HUDEP-2 (cell line): ENCODE measurements around the gene BORCS6.

ENCODE experiments used
- DNase-seq, 76 experiments: peaks; one replicate each; lab custom pipeline; 2025; ENCODE audit not compliant: unreplicated experiment in 76 of 76; lab: John Stamatoyannopoulos, UW

Gene BORCS6

DNA sequence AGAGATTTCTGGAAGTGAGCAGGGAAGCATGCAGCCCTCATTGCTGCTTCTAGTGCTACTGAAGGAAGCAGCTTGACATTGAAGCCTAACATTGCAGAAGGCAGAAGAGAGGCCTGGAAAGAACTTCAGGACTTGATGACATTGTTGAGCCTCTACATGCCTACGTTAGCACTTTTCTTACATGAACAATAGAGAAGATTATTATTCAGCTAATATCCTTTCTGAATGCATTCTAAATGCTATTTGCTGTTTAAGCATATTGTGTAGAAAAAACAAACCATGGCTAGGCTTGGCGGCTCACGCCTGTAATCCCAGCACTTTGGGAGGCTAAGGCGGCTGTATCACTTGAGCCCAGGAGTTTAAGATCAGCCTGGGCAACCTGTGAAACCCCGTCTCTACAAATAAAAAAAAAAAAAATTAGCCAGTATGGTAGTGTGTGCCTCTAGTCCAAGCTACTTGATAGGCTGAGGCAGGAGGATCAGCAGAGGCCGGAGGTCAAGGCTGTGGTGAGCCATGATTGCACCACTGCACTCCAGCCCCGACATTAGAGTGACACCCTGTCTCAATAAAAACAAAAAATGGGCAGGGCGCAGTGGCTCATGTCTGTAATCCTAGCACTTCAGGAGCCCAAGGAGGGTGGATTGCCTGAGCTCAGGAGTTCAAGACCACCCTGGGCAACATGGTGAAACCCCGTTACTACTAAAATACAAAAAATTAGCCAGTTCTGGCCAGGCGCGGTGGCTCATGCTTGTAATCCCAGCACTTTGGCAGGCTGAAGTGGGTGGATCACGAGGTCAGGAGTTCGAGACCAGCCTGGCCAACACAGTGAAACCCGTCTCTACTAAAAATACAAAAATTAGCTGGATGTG lies 22.6 kb upstream of the BORCS6 start:
- DNase-seq, result no peak

DNA sequence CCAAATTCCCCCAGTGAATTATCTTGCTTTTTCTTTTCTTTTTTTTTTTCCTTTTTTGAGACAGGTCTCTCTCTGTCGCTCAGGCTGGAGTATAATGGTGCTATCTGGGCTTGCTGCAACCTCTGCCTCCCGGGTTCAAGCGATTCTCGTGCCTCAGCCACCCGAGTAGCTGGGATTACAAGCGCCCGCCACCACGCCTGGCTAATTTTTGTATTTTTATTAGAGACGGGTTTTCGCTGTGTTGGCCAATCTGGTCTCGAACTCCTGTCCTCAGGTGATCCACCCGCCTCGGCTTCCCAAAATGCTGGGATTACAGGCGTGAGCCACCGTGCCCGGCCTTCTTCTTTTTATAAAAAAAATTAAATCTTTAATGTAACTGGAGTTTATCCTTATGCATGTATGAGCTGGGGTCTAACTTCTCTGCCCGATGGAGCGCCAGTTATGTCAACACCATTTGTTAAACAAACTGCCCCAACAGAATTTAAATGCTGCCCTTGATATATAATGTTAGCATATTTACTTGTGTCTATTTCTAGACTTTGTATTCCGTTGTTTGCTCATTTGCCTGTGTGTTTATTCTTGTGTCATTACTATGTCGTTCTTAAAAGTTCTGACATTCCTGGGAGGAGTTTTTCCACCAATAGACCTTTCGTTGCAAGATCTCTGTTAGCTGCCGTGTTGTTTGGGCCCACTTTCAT lies 20.9 kb upstream of the BORCS6 start:
- DNase-seq, result peak in 10 of 76 experiments; percentile 8 to 60 (median 44)

DNA sequence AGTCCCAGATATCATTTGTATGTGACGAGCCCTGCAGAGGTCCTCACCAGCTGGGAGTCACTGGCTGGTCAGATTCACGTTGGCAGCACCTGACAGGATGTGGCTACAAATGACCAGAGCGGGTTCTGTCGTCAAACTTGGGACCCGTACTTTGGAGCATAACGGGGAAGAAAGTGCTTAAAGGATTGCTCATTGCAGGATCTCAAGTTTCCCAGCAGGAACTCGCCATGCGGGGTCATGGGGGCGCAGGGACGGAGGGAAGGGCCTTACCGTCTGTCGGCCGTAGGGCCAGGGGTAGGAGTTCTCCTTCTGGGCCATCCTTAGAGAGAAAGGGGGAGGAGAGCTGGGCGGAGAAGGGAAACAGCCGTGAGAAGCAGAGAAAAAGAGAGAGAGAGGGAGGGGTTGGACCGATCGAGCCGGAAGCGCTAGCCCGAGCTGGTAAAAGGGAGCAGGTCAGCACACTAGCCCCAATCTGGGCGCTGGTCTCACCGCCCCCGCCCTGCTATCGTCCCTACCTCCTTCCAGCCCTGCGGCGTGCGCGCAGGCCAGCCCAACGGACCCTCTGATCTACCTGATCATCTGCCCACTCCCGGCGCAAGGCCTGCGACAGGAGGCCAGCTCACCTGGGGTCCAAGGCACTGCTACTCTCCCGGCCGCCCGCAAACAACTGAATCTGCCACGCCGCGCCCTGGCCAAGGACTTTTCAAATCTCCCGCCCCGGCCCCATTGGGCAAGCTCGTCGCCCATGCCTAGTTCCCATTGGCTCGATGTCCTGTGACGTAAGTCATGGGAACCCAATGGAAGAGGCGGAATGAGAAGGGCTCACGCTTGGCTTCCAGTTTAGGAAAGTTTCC lies 20.2 kb upstream of the BORCS6 start, which contains the start of gene AURKB:
Gene AURKB (minus strand): TSS at position 669 of the 854 bp plus-strand sequence. CDS start 351 bp downstream, at position 318.
- peak in 73 of 76 experiments; percentile 31 to 97 (median 89) for DNase-seq

DNA sequence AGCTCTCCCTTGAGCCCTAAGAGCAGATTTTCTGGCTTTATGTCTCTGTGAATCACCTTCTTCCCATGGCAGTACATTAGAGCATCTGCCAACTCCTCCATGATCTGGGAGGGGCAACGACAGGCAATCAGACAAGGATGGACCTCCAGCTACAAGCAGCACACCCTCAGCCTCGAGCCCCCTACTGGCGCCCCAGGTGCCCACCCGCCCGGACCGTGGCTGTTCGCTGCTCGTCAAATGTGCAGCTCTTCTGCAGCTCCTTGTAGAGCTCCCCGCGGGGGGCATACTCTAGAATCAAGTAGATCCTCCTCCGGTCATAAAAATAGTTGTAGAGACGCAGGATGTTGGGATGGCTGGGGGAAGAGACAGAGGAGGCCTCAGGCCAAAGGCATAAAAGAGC lies 16.6 kb upstream of the BORCS6 start:
- DNase-seq, result no peak

DNA sequence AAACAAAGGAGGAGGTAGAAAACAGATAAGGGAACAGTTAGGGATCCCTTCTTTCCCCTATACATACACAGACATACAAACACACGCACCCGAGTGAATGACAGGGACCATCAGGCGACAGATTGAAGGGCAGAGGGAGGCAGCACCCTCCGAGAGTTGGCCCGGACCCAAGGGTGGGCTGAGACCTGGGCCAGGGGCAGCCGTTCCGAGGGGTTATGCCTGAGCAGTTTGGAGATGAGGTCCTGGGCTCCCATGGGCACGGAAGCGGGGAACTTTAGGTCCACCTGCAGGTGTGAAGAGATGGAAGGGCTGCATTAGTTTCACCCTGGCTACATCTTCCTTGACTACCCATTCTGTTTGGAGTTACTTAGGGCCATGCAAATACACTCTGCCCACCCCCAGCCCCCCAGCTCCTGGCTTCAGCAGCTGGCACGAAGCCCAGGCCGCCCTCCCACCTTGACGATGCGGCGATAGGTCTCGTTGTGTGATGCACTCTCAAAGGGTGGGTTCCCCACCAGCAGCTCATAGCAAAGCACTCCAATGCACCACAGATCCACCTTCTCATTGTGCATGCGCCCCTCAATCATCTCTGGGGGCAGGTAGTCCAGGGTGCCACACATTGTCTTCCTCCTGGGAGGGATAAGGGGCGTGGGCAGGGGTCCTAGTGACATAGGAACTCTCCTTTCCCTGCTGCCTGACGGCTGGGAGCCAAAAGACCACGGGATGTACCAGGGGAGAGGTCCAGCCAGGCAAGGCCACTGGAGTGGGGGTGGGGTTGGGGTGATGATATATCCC lies 15.0 kb upstream of the BORCS6 start:
- DNase-seq, result no peak

DNA sequence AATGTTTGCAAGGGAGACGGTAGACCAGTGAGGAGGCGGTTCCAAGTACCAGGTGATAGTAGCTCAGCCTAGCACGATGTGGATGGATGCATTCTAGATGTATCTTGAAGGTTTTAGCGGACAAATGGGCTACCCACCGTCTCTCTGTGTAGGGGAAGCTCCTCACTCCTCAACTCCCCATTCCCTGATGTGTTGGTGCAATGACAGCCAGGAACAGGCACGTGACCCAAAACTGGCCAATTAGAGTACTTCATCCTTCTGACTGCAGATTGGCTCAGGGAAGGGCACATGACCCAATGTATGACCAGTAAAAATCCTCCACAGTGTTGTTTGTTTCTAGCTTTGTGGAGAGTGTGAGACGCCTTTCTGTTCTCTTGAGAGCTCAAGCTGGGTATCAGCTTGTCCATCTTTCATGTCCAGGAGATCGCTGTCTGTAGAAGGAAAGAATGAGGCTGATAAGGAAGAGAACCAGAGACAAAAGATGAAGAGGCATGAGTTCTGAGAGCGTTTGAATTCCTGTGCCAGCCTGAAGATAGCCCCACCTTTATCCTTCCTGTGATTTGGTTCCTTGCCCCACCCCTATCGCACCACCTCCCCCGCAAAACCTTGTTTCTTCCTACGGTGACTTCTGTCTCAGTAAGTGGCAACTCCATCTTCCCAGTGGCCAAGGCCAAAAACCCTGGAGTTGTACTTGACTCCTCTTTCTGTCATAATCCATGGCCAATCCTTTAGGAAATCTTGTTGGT lies 2.3 kb upstream of the BORCS6 start:
- DNase-seq, result peak in 72 of 76 experiments; percentile 15 to 88 (median 64)

DNA sequence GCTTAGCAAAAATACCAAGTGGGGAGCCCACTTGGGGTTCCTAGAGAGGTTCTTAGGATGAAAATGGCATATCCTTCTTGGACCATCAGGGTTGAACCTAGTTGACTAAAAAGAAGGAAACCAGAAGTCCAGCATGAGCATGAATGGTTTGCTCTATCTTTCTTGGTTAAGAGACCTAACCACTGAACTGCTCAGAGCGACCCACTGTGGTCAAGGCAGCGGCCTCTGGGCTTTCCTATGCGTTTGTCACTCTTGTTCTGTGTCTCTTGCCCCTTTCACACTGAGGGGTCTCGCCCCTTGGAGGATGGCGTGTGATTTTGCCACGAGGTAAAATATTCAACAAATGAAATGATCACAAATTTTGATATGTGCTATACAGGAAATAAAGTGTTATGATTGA lies 526 bp upstream of the BORCS6 start:
- no peak for DNase-seq

DNA sequence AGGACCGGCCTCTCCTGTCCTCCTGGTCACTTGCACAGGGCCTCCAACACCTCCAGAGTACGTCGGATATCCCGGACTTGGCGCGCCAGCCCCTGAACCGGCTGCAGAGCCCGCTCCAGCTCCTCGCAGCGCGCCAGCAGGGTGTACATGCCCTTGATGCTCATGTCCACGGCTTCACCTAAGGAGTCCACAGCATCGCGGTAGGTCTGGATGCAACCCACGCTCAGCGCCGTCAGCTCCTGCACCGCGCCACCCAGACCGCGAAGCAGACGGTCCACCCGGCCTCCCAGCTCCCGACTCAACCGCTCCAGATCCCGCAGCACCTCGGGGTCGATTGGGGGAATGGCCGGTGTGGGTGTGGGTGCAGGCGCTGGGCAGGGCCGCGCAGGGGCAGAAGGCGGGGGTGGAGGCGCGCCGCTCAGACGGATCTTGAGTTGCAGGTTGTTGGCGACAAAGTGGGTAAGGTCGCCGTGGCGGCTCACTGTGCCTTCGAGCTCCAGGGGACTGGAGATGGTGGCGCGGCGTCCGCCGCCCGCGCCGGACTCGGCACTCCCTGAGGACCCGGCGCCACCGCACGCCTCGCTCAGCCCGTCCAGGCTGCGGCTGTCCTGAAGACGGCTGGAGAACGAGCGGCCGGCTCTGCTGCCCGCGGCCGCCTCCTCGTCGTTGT lies 804 bp downstream of the BORCS6 start:
- peak in 5 of 76 experiments; percentile 14 to 32 (median 27) for DNase-seq

DNA sequence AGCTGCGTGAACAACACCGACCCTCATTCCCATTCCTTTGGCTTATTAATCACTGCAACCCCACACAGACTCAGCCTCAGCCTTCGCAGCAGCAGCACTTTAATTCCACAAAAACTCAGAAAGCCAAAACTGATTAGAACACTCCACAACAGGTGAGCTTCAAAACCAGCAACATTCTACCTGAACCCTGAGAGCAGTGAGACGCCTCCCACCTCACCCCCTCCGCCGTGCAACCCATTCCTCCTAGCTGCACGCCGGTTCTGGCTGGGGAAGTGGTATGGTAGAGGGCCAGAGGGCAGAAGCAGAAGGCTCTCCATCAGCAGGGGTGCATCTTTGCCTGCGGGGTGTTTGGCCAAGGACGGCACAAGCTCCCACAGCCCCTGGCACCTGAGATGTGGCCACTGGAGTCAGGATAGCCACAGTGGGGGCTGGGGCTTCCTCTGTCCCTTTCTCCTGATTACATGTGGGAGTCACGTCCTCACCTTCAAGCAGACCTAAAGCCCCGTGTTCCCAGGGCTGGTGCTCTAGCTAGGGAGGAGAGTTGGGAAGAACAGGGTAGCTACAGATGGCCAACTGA lies 1.6 kb downstream of the BORCS6 start:
- peak in 1 of 76 experiments; percentile 9 for DNase-seq

DNA sequence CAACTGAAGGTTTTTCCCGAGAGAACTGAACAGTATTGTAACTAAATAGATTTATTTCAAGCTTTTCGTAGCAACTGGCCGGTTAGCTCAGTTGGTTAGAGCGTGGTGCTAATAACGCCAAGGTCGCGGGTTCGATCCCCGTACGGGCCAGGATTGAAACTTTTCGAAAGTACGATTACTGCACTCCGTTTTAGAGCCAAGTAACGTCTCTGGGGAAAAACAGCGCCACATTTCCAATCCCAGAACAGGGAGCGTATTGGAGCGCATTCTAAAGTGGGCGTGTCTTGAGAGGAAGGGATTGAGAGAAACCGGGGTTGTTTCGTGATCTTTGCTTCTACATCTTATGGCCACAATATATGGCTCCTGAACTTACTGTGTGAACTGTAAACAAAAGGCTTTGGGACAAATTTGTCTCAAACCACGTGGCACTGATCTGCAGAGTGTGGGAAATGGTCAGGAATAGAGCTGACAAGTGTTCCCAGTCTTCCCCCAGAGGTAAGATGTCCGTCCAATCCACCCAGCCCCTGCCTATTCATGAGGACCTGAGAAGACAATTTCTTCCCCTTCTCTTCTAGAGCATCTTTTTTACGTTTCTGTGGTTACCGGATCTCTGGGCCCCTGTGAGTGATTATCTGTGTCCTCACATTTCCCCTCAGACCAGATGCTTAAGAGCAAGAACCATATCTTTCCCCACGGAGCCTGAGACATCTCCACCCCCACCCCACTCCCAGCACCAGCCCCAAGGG lies 2.3 kb downstream of the BORCS6 start:
- peak in 74 of 76 experiments; percentile 55 to 97 (median 91) for DNase-seq

DNA sequence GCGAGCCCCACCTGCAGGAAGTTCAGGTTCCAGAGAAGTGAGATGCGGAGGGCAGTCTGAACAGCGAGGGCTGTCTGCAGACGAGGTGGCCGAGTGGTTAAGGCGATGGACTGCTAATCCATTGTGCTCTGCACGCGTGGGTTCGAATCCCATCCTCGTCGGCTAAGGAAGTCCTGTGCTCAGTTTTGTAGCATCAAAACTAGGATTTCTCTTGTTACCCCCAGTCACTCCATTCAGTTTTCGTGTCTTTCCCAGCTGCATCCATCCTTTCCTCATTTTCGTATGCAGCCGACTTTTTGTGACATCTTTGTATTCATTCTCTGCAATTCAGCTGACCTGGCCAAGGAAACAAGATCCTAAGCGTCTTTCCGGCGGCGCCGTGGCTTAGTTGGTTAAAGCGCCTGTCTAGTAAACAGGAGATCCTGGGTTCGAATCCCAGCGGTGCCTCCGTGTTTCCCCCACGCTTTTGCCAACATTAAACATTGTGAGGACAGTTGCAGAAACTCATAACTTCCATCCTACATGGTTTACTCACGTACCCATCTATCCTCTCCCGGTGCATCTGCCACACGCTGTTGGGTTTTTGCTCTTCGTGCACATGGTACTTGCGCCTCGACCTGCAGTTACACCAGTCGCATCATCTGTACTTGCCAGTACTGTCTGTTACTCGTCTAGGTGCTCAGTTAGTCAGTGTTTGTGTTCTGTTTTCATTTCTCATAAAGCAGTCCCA lies 3.0 kb downstream of the BORCS6 start:
- peak in 74 of 76 experiments; percentile 64 to 99 (median 94) for DNase-seq

DNA sequence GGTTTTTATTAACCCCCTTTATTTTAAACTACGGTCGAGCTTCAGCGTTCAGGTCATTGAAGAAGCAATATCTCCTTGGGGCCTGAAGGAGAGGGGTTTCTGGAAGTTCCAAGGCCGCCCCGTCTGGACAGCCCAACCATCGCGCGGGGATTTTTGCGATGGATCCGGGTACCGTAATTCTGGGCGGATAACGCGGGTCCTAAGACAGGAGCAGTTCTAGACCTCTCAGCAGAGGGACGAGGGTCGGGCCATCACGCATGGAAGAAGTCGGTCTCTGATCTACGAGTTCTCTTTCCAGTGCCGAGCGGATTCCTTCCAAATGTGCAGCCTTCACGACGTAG lies 3.6 kb downstream of the BORCS6 start:
- DNase-seq, result peak in 1 of 76 experiments; percentile 98

DNA sequence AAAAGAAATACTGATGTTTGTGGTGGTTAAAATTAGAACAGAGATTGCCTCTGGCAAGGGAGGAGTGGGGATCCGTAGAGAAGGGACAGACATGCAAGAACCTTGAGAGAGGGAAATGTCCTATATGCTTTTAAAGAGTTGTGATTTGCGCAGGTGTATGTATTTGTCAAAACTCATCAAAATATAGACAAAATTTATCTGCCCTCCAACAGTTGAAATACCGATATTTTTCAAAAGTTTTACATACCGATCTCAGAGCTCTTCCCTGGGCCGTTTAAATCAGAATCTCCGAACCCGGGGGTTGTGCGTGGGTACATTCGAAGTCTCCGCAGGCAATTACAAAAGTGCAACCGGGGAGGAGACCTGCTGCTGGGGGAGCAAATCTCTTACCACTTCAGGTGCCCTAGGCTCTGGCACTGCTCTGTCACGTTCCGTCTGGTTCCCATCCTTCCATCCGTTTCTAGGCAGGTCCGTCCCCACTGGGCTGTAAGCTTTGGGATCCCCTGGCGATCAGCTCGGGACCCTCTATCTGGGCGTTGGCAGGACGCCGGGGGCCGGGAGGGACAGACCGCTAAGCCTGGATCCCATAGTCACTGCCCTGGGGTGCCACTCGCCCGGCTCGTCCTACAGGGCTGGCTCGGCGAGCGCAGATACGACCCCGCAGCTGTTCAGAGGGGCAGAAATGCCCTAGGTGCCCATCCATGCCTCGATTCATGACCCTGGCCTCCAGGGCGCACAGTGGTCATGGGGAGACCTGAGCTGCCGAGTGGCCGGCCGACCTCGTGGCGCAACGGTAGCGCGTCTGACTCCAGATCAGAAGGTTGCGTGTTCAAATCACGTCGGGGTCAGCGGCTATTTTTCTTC lies 4.2 kb downstream of the BORCS6 start:
- DNase-seq, result peak in 68 of 76 experiments; percentile 33 to 98 (median 71)

DNA sequence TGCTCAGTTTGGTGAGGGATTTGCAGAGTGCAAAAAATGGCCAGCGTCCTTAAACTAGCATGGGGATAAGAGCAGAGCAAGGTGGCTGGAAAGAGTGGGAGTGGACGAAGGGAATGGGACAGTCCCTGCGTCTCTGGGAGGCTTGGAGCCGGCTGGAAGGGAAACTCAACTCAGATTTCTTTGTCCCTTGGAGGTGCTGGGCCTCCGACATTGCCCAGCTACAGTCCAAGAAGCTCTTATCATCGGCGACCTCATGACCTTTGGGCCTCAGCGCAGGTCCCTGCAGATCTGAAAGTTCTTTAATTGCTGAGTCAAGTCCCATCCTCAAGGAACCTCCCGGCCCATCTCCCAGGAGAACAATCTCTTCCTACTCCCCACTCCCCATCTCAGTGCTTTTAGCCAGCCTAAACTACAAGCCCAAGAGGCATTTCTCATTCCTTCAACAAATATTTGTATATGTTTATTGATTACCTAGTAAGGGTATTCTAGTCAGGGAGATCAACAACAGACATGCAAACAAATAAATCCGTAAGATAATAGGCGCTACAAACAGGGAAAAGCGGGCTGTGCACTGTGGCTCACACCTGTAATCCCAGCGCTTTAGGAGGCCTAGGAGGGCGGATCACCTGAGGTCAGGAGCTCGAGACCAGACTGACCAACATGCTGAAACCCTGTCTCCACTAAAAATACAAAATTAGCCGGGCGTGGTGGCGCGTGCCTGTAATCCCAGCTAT lies 12.8 kb downstream of the BORCS6 start:
- DNase-seq, result peak in 1 of 76 experiments; percentile 9

DNA sequence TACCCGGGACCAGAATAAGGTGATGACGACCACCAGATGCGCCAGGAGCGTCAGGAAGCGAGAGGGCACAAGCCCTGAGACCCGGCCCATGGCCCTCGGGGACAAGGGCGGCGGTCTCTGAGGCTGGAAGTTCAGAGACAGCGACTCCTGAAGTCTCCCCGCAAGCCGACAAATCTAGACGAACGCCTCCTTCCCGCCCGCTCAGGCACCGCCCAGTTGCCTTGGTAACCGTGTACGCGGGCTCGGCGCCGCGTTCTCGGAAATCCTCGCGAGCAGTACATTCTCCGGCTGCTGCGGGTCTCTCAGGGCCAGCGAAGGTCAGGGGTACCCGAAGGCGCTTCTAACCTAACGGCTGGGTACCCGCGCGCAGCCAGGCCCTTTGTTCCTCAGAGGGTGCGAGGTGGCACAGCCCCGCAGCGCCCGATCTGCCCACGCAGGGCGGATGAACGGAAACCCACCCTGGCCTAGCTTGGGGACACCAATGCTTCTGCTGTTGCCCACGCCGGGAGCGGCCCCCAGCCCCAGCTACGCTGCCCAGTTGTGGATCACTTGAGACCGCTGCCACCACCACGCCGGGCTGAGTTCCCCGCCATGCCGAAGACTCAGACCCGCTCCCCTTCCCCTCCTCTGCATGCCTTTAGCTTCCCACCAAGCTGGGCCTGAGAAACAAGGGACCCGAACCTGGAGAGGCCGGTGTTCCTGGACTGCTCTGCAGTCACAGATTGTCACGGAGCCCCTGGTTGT lies 13.6 kb downstream of the BORCS6 start, which contains the start of gene TMEM107:
Gene TMEM107 (minus strand): TSS at position 184 of the 744 bp plus-strand sequence. CDS start 94 bp downstream, at position 90.
- peak in 70 of 76 experiments; percentile 40 to 88 (median 74) for DNase-seq
